HT1080 (cell line): ENCODE measurements around the gene VPS13D. TPM values are rescaled to one million over a fixed set of nuclear protein-coding genes. Genes with fewer than 3 reads are reported as not detected.
"Not testable (repeated sequence)": the region's sequence is repeated elsewhere in the genome, so short reads cannot be mapped to it uniquely, and the experiment has no call there.

Source experiments
- DNase-seq: peaks from one replicate; pipeline ENCODE4 v3.0.0-alpha.2; 2015; ENCODE audit warnings: low read depth
- total RNA-seq: library from RNA; depleted of rRNA; stranded (reverse); fragments of >200 nt; shearing (Covaris generic); gene quantifications from 2 replicates; pipeline ENCODE4 v1.2.3, GENCODE V29; 2014

Gene VPS13D
- total RNA-seq, 1 experiment from 2014 or later = 12.7 TPM

DNA sequence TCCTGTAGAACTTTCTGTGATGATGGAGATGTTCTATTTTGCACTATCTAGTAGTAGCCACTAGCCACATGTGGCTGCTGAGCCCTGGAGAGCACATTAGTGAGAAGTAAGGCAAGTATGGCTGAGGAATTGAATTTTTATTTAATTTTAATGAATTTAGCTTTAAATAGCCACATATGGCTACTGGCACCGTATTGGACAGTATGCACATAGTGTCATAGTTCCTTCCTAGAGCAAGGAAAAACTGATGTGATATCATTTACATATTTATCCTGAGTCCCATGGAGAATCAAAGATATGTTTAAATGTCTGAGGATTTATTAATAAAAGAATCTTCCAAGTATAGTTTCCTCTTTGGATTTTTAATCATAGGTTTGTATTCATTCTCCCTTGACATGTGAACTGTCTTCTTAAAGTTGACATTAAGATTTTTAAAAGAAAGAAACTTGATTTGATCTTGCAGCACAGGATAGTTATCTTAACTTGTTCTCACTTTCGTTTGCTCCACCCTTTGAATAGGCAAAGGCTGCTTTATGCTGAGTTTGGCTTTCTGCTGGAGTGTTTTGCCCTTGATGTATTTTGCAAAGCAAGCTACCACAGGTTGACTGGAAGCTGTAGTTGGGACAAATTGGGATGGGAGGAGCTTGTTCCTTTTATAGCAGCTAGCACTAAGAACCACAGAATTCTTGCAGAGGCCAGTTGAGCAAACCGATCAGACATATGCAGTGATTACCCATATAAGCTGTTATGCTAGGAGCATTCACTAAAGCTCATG, 129.7 kb downstream of the VPS13D start:
- DNase-seq = no peak

DNA sequence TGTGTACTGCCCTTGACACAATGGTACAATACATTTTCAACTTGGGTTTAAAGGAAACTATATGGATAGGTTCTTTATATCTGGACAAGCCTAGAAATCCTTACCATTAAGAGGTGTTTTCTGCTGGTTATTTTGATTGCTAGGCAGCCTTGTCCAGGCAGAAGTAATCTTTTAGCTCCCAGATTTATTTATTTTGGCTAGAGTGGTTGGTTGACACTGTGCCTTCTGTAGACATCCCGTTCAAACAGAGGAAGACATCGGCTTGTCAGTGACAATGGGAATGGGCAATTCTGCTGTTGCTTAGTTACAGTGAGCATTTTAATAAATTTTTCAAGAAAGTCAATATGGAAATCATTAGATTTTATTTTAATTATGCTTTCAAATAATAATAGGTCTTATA, 138.8 kb downstream of the VPS13D start:
- DNase-seq = no peak

DNA sequence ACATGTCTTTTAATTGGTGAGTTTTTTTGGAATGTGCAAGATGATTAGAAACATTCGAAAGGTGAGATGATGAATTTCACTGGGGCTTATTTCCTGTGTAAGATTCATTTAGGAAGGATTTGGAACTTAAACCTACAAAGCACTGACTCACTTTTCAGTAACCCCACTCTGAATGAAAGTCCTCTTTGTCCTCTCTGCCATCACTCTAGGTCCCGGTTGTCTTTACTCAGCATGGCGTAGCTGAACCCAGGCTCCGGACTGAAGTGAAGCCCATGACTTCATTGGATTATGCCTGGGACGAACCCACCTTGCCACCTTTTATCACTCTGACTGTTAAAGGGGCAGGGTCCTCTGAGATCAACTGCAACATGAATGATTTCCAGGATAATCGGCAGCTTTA, 139.4 kb downstream of the VPS13D start:
- peak; percentile 92 for DNase-seq

DNA sequence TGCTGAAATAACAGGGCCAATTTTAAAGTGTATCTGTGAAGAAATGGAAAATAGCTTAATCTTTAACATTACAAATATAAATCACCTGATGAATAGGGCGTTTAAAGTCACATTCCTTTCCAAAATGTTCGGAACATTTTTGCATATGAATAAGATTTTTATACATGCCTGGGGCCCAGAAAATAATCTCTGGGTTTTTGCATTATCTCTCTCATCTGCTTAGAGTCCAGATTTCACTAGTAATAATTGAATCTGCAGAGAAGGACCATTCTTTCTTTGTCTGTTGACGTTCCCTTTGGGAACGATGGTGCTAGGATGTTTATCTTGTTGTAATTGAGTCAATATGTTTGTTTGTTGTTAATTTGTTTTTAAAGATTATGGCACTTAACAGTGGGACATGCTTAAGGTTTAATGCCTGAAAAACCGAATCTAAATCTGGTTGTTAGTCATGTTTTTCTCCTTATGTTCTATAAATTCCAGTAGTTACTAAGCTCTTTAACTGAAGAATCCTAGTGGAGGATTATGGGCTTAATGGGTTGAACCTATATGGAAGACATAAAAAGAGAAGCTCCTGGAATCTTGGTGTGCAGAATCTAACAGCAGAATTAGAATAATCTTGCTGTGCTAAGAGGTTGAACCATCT, 140.6 kb downstream of the VPS13D start:
- DNase-seq = no peak

DNA sequence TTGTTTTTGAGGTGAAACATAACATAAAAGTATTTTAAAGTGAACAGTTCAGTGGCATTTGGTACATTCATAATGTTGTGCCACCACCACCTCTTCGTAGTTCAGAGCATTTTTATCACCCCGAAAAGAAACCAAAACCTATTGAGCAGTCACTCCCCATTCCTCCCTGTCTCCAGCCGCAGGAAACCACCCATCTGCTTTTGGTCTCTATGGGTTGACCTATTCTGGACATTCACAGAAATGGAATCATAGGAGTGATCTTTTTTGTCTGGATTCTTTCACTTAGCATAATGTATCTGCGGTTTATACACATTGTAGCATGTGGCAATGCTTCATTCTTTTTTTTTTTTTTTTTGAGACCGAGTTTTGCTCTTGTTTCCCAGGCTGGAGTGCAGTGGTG, 141.2 kb downstream of the VPS13D start:
- no peak for DNase-seq

DNA sequence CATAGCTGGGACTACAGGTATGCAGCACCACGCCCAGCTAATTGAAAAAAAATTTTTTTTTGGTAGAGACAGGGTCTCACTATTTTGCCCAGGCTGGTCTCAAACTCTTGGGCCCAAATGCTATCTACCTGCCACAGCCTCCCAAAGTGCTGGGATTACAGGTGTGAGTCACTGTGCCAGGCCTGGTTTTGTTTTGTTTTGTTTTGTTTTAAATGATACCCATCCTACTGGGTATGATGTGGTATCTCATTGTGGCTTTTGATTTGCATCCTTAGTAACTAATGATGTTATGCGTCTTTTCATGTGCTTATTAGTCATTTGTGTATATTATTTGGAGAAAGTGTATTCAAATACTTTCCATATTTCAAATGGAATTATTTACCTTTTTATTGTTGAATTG, 142.3 kb downstream of the VPS13D start:
- DNase-seq = no peak

DNA sequence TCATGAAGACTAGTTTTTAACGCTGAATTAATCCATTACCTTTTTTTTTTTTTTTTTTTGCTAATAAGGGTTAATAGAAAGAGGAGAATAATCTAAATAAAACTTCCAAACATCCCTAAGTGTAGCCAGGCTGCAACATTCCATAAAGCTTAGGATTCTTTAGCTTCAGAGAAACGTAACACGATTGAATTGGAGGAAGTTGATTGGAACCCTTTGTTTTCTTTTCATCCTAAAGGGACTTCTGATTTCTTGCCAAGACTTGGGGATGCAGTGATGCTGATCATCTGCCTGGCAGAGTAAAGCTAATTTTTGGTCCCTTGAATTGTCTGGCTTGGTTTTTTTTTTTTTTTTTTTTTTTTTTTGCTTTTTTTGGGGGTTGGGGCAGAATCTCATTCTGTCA, 142.9 kb downstream of the VPS13D start:
- DNase-seq = no peak

DNA sequence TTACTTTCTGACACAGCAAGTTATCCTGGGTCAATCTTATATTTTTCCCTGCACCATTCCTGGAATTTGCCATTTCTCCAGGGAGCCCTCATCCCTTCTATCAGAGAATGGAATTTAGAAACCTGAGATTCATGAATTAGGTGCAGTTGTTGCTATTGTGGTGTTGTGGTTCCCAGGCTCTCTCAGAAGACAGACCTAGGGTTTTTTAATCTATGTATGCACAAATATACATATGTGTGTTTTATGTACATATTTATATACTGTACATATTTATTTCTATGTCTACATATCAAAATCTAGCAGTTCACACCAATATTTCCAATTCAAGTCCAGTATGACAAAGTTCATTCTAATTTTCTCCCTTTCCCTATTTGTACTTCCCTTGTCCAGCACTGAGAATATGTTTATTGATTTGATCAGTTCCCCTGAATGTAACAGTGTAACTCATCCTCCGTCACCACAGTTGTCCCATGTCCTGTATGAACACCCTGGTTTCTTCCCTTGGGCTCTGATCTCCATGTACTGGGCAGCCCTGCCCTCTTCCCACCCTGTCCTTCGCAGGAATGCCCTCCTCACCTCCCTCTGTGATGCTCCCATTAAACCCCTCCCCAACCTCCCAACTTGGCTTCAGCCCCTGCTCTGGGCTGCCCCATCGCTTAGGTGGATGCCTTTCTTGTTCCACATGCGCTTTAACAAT, 145.5 kb downstream of the VPS13D start:
- no peak for DNase-seq

DNA sequence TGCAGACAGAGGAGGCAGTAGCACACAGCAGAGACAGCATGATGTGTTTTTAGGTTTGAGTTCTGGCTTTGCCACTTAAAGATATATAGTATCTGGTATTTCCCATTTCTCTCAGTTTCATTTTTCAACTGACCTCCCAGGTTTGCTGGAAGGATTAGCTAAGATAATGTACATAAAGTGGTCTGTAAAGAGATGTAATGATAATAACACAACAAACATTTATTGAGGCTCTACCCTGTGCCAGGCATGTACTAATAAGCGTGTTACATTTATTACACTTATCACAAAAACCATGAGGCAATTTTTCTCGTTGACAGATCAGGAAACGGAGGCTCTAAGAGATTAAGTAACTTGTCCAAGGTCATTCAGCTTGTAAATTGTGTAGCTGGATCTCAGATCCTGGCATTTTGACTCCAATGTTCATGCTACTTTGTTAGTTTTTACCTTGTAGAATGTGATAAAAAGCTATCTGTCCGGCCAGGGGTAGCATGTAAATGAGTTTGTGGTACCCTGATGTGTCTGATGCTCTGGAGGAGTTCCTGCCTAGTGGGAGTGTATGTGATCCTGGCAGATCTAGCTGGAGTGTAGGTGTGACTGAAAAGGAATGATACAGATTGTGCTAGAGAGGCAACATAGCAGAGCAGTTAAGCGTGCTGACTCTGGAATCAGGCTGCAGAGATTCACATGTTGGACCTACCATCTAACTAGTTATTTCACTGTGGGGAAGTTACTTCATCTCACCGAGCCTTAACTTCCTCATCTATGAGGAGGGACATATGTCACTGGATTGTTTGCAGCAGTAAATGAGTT, 146.6 kb downstream of the VPS13D start:
- no peak for DNase-seq

DNA sequence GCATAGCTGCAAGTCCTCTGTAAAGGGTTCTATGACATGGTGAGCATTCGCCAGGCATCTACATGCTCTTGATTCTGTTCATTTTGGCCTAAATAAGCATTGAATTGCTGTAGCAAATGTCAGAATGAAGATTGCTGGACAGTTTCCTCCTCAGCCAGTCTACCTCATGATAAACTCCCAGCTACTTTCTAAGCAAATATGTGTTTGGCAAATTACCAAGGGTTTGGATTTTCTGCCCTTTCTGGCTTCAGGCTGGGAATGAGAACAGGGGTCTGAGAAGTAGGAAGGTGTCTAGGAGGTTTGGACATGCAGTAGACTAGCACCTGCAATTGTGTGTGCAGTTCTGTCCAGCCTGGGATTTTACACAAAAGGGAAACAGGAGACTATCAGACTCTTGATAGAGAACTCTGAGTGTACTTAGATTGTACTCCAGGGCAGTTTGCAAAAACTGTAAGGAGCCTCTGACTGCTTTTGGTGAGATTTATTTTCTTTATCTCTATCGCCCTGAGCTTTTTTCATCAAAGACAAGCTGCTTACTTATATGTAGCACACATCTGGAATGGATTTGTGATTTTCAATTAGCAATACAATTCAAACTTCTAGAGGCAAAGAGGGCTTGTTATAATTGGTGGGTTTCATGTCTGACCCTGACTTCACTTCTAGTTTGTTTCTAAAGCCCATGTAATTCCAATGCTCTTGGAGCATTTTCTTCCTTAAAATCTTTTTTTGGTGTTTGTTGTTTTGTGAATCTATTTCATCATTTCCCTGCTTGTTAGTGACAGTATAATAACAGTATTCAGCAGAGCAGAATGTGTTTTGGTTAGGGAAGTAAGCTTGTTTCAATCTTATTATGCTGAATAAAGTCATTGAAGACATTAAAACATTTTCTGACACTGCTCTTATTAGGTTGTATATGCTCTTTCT, 150.8 kb downstream of the VPS13D start:
- DNase-seq = no peak

DNA sequence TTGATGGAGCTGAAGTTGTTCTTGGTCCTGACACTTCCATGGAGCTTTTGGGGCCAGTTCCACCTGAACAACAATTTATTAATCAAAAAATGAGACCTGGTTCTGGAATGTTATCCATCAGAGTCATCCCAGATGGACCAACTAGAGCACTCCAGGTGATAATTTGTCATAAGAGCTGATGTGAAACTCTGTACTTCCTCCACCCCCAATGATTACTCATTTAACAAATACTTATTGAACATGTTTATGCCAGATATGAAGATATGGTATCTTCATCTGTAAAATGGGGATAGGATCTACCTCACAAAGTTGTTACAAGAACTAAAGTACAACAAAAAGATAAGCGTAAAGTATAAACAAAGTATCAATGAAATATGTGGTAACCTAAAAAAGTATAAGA, 153.2 kb downstream of the VPS13D start:
- DNase-seq = no peak

DNA sequence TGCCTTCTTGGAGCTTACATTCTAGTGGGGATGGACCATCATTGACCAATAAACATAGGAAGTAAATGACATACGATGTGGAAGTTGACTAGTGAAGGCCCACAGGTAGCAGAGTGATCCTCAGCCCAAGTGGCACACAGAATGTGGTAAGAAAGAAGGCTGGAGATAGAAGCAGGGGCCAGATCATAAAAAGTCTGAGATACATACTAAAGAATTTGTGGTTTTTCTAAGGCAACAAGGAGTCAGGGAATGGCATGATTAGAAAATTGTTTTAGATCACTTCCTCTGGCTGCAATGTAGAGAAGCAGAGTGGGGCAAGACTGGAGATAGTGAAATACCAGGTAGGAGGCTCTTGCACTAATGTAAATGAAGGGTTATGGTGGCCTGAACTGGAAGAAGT, 154.0 kb downstream of the VPS13D start:
- peak; percentile 24 for DNase-seq

DNA sequence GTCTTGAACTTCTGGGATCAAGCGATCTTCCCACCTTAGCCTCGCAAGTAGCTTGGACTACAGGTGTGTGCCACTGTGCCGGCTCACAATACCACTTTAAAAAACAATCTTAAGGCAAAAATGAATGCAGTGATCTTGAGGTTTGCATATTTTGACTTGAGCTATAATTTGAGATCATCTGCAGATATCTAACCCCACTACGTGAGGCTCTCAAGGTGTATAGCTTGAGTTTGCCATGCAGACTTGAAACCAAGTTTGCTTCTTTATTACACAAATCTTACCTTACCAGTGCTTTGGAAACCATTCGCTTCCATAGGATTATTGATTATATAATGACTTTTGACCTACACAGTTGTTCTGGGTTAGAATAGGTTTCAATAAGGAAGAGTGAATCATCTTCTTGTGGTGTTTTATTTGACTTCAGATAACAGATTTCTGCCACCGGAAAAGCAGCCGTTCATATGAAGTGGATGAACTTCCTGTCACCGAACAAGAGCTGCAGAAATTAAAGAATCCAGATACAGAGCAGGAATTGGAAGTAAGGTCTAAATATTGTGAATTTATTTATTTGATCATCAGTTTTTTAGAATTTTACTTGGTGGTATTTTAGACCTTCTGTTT, 155.1 kb downstream of the VPS13D start:
- DNase-seq = no peak

DNA sequence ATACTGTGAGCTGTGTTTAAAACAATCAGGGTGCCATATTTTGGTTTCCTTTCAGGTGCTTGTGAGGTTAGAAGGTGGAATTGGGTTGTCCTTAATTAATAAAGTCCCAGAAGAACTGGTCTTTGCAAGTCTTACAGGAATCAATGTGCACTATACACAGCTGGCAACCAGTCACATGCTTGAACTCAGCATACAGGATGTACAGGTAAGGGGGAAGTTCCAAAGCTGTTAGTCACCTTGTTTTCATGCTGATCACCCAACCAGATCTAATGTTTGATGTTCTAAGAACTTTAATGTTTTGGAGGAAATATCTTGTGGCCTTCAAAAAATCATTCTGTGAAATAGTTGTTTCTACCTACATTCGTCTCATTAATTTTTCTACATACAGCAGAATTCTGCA, 156.3 kb downstream of the VPS13D start:
- peak; percentile 28 for DNase-seq

DNA sequence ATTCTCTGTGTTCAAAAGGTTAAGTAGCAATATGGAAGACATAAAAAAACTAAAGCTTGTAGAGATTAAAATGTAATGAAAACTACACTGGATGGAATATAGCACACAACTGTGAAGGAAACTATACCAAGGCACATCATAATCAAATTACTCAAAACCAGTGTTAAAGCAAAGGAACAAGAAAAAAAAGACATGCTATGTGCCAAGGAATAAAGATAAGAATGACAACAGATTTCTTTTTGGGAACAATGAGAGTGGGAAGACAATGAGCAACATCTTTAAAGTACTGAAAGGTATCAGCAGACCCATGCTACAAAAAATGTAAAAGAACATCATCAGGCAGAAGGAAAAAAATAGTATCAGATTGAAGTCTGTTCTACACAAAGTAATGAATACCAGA, 157.8 kb downstream of the VPS13D start:
- DNase-seq = no peak

DNA sequence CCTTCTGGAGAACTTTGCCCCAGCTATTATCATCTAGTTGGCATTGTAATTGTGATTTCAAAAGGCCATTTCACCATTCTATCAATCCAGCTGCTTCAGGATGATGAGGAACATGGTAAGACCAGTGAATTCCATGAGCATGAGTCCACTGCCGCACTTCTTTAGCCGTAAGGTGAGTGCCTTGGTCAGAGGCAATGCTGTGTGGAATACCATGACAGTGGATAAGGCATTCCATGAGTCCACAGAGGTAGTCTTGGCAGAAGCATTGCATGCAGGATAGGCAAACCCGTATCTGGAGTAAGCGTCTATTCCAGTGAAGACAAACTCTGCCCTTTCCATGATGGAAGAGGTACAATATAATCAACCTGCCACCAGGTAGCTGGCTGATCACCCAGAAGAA, 160.5 kb downstream of the VPS13D start:
- not testable (repeated sequence) for DNase-seq

DNA sequence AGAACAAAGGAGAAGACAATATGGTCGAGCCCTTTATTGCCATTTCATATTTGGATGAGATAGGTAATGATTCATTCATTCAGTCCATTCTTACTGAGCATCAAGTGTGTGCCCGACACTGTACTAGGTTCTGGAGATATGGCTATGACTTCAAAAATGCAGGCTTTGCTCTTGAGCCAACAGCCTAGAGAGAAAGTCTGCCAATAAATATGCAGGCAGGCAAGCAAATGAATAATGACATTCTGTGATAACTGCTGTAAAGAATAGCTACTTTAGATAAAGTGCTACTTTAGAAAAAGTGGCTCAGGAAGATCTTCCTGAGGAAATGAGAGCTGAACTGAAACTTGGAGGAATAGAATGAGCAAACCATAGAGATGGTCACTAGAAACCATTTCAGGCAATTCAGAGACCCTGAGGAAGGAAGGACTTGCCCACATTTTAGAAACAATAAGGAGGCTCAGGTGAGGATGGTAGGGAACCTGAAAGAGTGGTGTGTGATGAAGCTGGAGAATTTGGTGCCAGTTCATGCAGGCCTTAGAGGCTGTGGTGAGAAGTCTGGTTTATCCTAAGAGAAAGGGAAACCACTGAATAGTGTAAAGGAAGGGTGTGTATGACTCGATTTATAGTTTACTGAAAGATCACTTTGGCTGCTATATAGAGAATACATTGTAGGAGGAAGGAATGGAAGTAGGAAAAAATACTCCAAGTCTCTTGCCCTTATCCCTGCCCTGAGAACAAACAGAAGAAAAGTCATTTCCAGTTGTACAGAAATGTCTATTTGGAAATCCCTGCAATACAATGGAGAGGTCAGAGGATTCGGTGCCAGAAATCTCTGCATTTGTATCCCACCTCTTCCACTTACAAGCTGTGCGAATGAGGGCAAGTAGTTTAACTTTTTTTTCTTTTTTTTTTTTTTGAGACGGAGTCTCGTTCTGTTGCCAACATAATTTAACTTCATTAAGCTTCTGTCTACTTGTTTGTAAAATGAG, 167.9 kb downstream of the VPS13D start:
- no peak for DNase-seq

DNA sequence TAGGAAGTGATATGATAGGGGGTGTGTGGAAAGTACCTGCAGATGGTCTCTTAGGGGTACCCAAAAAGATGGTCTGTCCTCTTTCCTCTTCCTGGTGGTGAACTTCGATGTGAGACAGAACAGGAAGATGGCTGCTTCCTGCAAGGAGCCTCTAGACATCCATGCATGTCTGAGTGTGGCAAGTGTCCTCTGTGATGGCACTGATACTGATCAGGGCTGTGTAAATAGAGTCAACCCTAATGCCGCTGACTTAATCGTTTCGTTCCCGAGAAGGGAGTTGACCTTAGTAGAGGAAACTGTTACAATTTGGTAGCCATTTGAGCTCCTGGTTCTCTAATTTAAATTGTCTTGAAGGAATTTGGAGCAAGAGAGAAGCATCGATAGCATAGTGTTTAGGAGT, 168.6 kb downstream of the VPS13D start:
- no peak for DNase-seq
